Measurements from ENCODE around the gene WDR6.

DNA sequence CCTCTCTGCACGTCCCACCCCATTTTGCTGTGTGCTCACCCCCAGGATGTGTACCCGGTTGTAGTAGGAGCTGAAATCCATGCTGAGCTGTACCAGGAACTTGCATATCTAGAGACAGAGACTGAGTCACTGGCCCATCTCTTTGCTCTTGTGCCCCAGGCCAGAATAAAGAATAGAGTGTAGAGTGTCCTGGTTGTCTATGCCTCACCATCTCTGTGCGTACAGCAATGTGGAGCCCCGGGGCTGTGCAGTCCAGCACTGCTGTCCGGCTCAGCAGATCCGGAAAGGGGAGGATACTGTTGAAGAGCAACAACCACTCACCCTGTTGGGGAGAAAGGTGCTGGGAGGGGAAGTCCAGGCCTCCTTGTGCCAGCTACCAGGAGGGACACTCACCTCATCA, 8.6 kb downstream of the WDR6 start:
- no peak for TF ChIP-seq POLR2A (IDR thresholded peaks at IDR 0.05; ENCODE audit: low read depth, low read length)
- TF ChIP-seq POLR2AphosphoS5 (IDR thresholded peaks at IDR 0.05; ENCODE audit: low read depth, low read length): no peak
- no peak for TF ChIP-seq SPI1 (IDR thresholded peaks at IDR 0.05; ENCODE audit: low read depth, low read length)
- TF ChIP-seq TAF1 (IDR thresholded peaks at IDR 0.05; ENCODE audit: low read depth, low read length): no peak
- TF ChIP-seq POU2F2 (IDR thresholded peaks at IDR 0.05; ENCODE audit: low read depth, low read length): no peak
